Esophagus squamous epithelium (tissue), 5 donors: ENCODE data around the gene TAAR5. TPM values are rescaled to one million over a fixed set of nuclear protein-coding genes. Genes with fewer than 3 reads are reported as not detected.

Experiments used
- DNase-seq: peaks from one replicate; lab custom pipeline; 2025; lab: John Stamatoyannopoulos, UW
- H3K27ac ChIP-seq, 4 donors: fragments of 200-600 bp; sonication (generic); one replicate each; pipeline ENCODE4 v1.5.1; 2016 to 2019; ENCODE audit warnings: mild to moderate bottlenecking in 1 of 4
- H3K27me3 ChIP-seq, 4 donors: fragments of 200-600 bp; sonication (generic); 1 replicate in 3 of 4; 2 replicates in 1 of 4; pipeline versions ENCODE4 v1.5.1 to v1.6.0; 2017 to 2021; ENCODE audit warnings: antibody characterized with exemption in 1 of 4
- H3K36me3 ChIP-seq, 3 donors: fragments of 200-600 bp; sonication (generic); one replicate each; pipeline ENCODE4 v1.5.1; 2016 to 2019
- H3K4me1 ChIP-seq, 3 donors: fragments of 200-600 bp; sonication (generic); one replicate each; pipeline ENCODE4 v1.5.1; 2017 to 2019
- H3K4me3 ChIP-seq, 4 donors: fragments of 200-600 bp; sonication (generic); 1 replicate in 3 of 4; 2 replicates in 1 of 4; pipeline ENCODE4 v1.5.1; 2016 to 2019; ENCODE audit warnings: mild to moderate bottlenecking in 2 of 4, moderate library complexity in 1 of 4
- H3K9me3 ChIP-seq, 3 donors: fragments of 200-600 bp; sonication (generic); one replicate each; pipeline ENCODE4 v1.5.1; 2016 to 2019
- POLR2A ChIP-seq, 4 donors: fragments of 450-650 bp; IDR thresholded peaks; one replicate each; pipeline ENCODE4 v1.6.1; 2017; ENCODE audit warnings: antibody characterized with exemption in 4 of 4, mild to moderate bottlenecking in 4 of 4, moderate library complexity in 3 of 4
- WGBS, 2 donors: methylation state at CpG; one replicate each; pipeline ENCODE4 v1.1.5; 2018; 5-methylcytosine and 5-hydroxymethylcytosine counted together
- intact Hi-C: fragments of 100-400 bp; cut with DNase I; formaldehyde crosslinking; loops from one replicate; pipeline ENCODE4 v1.15.0; 2022
- small RNA-seq, 4 donors: library from RNA; depleted of rRNA; stranded (forward); fragments of <200 nt; gene quantifications; one replicate each; pipeline ENCODE3, GENCODE V24; 2016
- total RNA-seq, 4 donors: library from RNA; depleted of rRNA; stranded (reverse); fragments of >200 nt; gene quantifications; one replicate each; pipeline ENCODE4 v1.1.0, GENCODE V29; 2016
- TF ChIP-seq, protein P1 (sequence below), 6 experiments: fragments of 450-650 bp in 4 of 6; fragments of 200-600 bp in 2 of 6; sonication (generic) in 2 of 6; IDR thresholded peaks; one replicate each; pipeline ENCODE4 v1.5.1; 2016 to 2019; ENCODE audit warnings: antibody characterized with exemption in 6 of 6, mild to moderate bottlenecking in 4 of 6, moderate library complexity in 4 of 6
- donor health status: DM: yes; HTN: yes; CAD: no.

Gene TAAR5
- total RNA-seq, 4 donors from 2014 or later = not detected

DNA sequence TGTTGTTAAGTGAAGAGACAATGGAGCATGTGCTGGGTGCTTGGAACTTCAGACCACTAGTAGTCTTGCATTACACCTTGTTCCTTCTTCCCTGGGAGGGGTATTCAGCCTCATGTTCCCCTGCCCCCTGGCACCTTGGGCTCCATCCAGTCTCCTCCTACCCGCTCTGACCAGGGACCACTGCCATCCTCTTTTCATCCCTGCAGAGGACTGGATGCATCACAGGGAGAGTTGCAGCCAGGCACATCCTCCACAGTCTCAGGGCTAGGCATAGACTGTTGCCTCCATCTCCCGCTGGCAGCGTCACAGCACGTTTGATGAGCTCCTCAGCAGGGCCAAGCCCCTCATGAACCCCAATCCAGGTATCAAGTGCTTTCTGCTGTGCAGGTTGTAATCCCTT, 38.3 kb downstream of the TAAR5 start:
- H3K4me3 ChIP-seq = no peak overlapping the region
- H3K36me3 ChIP-seq = no peaks in the 10 kb centered on the region
- TF ChIP-seq, protein P1, sequence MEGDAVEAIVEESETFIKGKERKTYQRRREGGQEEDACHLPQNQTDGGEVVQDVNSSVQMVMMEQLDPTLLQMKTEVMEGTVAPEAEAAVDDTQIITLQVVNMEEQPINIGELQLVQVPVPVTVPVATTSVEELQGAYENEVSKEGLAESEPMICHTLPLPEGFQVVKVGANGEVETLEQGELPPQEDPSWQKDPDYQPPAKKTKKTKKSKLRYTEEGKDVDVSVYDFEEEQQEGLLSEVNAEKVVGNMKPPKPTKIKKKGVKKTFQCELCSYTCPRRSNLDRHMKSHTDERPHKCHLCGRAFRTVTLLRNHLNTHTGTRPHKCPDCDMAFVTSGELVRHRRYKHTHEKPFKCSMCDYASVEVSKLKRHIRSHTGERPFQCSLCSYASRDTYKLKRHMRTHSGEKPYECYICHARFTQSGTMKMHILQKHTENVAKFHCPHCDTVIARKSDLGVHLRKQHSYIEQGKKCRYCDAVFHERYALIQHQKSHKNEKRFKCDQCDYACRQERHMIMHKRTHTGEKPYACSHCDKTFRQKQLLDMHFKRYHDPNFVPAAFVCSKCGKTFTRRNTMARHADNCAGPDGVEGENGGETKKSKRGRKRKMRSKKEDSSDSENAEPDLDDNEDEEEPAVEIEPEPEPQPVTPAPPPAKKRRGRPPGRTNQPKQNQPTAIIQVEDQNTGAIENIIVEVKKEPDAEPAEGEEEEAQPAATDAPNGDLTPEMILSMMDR (IDR thresholded peaks at IDR 0.05) = no peak
- no peak for TF ChIP-seq POLR2A (IDR thresholded peaks at IDR 0.05)
- 86 to 100% methylated on average over 1 to 2 of the region's 4 CpGs for WGBS, 2 donors
- intact Hi-C loops = no loop called here
- no peak for DNase-seq
- no peaks in the 10 kb centered on the region for H3K4me1 ChIP-seq
- no peaks in the 10 kb centered on the region for H3K27me3 ChIP-seq
- H3K9me3 ChIP-seq = no peaks in the 10 kb centered on the region
- H3K27ac ChIP-seq = no peak overlapping the region

DNA sequence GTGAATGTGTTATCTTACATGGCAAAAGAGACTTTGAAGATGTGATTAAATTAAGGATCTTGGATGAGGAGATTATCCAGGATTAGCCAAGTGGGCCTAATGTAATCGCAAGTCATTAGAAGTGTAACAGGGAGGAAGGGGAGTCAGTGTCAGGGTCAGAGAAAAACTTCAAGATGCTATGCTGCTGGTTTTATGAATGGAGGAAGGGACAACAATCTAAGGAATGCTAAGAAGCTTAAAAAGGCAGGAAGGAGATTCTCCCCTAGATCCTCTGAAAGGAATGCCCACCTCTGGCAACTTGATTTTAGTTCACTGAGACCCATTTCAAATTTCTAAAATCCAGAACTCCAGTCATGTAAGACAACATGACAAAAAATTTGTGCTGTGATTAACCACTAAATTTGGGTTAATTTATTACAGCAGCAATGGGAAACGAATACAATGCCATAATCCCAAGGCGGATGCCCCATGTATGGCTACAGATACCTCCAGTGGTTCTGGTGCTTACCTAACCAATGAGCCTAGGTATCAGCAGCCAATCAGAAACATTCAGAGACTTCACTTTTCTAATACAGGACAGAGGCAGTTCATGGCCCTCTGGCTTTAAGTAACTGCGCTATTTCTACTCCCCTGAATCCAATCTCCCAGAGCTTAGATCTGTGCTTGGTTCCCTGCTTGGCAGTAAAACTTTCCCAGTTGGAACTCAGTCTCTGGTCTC, 40.6 kb downstream of the TAAR5 start:
- no peaks in the 10 kb centered on the region for H3K9me3 ChIP-seq
- peaks cover 0 to 5% (median 0%) of the 10 kb centered on the region in 4 donors for H3K27me3 ChIP-seq
- no peak for DNase-seq
- H3K4me3 ChIP-seq = no peak overlapping the region
- TF ChIP-seq POLR2A (IDR thresholded peaks at IDR 0.05) = no peak
- TF ChIP-seq, protein P1 (IDR thresholded peaks at IDR 0.05) = no peak
- intact Hi-C loops = no loop called here
- H3K4me1 ChIP-seq = no peaks in the 10 kb centered on the region
- no peaks in the 10 kb centered on the region for H3K36me3 ChIP-seq
- 94% methylated on average over 4 of the region's 4 CpGs for WGBS, 2 donors
- H3K27ac ChIP-seq = no peak overlapping the region

DNA sequence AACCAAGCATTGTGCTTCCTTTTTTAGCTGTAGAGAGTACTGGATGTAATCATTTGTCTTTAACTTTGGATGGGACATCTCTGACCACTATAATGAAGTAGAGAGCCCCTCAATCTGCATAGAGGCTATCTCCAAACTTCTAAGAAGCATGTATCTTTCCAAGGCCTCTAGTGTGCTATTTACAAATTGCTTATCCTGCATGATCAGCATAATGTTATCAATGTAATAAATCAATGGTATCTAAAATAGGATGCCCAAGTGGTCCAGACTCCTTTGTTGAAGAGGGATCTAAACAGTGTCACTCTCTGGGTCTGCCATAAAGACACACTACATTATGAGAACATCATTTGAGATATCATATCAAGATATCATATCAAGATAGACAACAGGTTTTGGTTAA, 44.7 kb downstream of the TAAR5 start:
- H3K4me3 ChIP-seq = no peak overlapping the region
- H3K36me3 ChIP-seq = no peaks in the 10 kb centered on the region
- no peak for DNase-seq
- no peak overlapping the region for H3K27ac ChIP-seq
- no peaks in the 10 kb centered on the region for H3K4me1 ChIP-seq
- no peak for TF ChIP-seq POLR2A (IDR thresholded peaks at IDR 0.05)
- TF ChIP-seq, protein P1 (IDR thresholded peaks at IDR 0.05) = no peak
- intact Hi-C loops = no loop called here
- H3K27me3 ChIP-seq = peaks cover 0 to 13% (median 0%) of the 10 kb centered on the region in 4 donors
- no peaks in the 10 kb centered on the region for H3K9me3 ChIP-seq

Small RNA genes lying within 50 kb of the gene (small RNA-seq; reads per million reads assigned to genes)
- 0 reads per million in 4 donors for gene TAAR7P

Other genes with a start within 250 kb of the TAAR5 start
- gene MOXD1, start 188.3 kb downstream of the TAAR5 start, total RNA-seq = 10 to 100 TPM; 11.9 to 59.2 (median 25.0) TPM
- 10 to 100 TPM; 23.7 to 34.1 (median 26.8) TPM for gene STX7, start 76.6 kb downstream of the TAAR5 start, total RNA-seq
- gene TAAR9, start 51.5 kb downstream of the TAAR5 start, total RNA-seq = not detected
- not detected for gene TAAR8, start 37.1 kb downstream of the TAAR5 start, total RNA-seq
- not detected for gene TAAR6, start 19.4 kb downstream of the TAAR5 start, total RNA-seq
- not detected for gene TAAR2, start 34.5 kb upstream of the TAAR5 start, total RNA-seq
- not detected for gene TAAR1, start 69.4 kb upstream of the TAAR5 start, total RNA-seq
- 1 to 10 TPM; 1.1 to 5.4 (median 2.1) TPM for gene VNN1, start 124.3 kb upstream of the TAAR5 start, total RNA-seq
- 10 to 100 TPM in 1 of 4 donors, 1 to 10 TPM in 2, under 1 TPM in 1; 0.95 to 12.6 (median 3.2) TPM for gene VNN2, start 168.2 kb upstream of the TAAR5 start, total RNA-seq
- gene SLC18B1, start 208.9 kb upstream of the TAAR5 start, total RNA-seq = 10 to 100 TPM; 11.2 to 28.7 (median 16.8) TPM
- 1,000 to 10,000 TPM in 3 of 4 donors, 100 to 1,000 TPM in 1; 520 to 3,256 (median 2,293) TPM for gene RPS12, start 224.8 kb upstream of the TAAR5 start, total RNA-seq